ENCODE results near the gene DTNB.

The DTNB gene

DNA sequence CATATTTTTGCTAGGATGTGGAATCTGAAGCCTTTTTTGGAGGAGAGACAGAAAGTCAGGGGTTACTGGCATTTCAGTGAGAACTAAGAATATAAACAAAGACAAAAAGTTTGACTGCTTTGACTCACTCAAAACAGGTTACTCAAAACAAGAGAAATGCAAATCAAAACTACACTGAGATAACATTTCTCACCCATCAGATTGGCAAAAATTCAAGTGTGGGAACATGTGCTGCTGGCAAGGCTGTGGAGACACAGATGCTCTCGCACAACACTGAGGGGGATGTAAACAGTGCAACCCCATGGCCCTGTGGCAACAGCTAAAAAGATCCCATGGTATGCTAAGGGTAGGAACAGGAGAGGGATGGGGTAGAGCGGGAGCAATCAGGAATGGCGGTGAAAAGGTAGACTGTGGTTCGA, 86.6 kb downstream of the DTNB start:
- Histone ChIP-seq H3K27ac (no peak overlapping the region), H3K36me3 (ENCODE audit: insufficient read depth, low read length) (no peaks in the 10 kb centered on the region)

DNA sequence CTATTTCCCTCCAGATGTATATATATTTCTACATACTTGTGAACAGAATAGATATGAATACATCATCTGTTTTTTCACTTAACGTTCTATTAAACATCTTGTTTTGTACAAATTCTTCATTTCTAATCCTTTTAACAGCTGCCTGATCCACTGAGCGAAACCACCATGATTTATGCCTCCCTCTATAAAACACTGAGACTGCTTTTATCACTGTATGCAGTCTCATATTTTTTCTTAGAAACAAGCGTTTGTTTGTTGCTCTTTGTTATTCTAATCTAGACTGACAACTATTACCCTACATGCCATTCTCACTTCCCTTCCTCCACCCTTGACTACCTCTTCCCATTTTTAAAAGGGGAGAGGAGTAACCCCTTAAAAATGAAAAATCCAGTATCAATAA, 88.2 kb downstream of the DTNB start:
- no peak overlapping the region for H3K4me3 ChIP-seq
- peak overlapping the region; percentile 40 for H3K27ac ChIP-seq
- TF ChIP-seq FOXP2 (optimal IDR thresholded peaks at IDR 0.05; ENCODE audit: control extremely low read depth, extremely low read length, insufficient read depth) (no peak), POLR2AphosphoS5 (IDR thresholded peaks at IDR 0.05; ENCODE audit: borderline replicate concordance, low read depth, low read length) (no peak), EZH2 (IDR thresholded peaks at IDR 0.05) (no peak)
- no peak for DNase-seq (ENCODE audit: low read depth, low spot score)
- H3K9ac ChIP-seq (ENCODE audit: insufficient read length), result no peak overlapping the region
- H3K9me3 ChIP-seq (ENCODE audit: low read depth, low read length), result no peaks in the 10 kb centered on the region
- H3K36me3 ChIP-seq (ENCODE audit: insufficient read depth, low read length), result no peaks in the 10 kb centered on the region

More for the DNA sequence above, 86.6 kb downstream of the DTNB start:
- no peak overlapping the region for H3K4me3 ChIP-seq
- no peaks in the 10 kb centered on the region for H3K9me3 ChIP-seq (ENCODE audit: low read depth, low read length)
- DNase-seq (ENCODE audit: low read depth, low spot score), result no peak
- H3K9ac ChIP-seq (ENCODE audit: insufficient read length), result no peak overlapping the region
- TF ChIP-seq POLR2AphosphoS5 (IDR thresholded peaks at IDR 0.05; ENCODE audit: borderline replicate concordance, low read depth, low read length) (no peak), FOXP2 (optimal IDR thresholded peaks at IDR 0.05; ENCODE audit: control extremely low read depth, extremely low read length, insufficient read depth) (peak; percentile 42)

- Histone ChIP-seq H3K4me3 (no peak overlapping the region), H3K9me3 (ENCODE audit: low read depth, low read length) (no peaks in the 10 kb centered on the region), H3K9ac (ENCODE audit: insufficient read length) (no peak overlapping the region), H3K36me3 (ENCODE audit: insufficient read depth, low read length) (no peaks in the 10 kb centered on the region), H3K27ac (no peak overlapping the region)
- no peak for DNase-seq (ENCODE audit: low read depth, low spot score)
- no peak for TF ChIP-seq EZH2 (IDR thresholded peaks at IDR 0.05)
- no peak for TF ChIP-seq POLR2AphosphoS5 (IDR thresholded peaks at IDR 0.05; ENCODE audit: borderline replicate concordance, low read depth, low read length)
- TF ChIP-seq FOXP2 (optimal IDR thresholded peaks at IDR 0.05; ENCODE audit: control extremely low read depth, extremely low read length, insufficient read depth), result no peak
Measured at GRCh38 chr2:25582077-25582830, 91.1 kb downstream of the DTNB start.

DNA sequence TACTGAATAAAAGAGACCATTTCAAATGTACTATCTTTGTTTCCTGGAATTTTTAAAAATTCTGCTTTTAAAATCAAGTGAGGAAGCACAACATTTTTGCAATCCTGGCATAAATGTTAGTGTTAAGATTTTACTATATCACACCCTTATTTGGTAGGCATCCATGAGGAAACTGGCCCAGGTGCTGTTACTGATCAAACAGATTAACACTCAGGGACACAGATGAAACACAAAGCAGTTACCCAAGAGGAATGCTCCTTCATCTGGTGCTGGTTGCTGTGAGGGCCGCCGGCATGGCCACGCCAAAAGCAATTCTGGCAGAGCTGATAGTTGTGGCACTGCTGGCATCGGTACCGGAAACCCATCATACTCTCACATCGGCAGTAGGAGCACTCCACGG, 96.8 kb downstream of the DTNB start:
- Histone ChIP-seq H3K4me3 (no peak overlapping the region), H3K9me3 (ENCODE audit: low read depth, low read length) (no peaks in the 10 kb centered on the region), H3K36me3 (ENCODE audit: insufficient read depth, low read length) (0 out of 2 replicates have a peak, but pooled peaks cover 3% of the 10 kb centered on the region), H3K27ac (no peak overlapping the region), H3K9ac (ENCODE audit: insufficient read length) (no peak overlapping the region)
- TF ChIP-seq FOXP2 (optimal IDR thresholded peaks at IDR 0.05; ENCODE audit: control extremely low read depth, extremely low read length, insufficient read depth), result no peak
- TF ChIP-seq EZH2 (IDR thresholded peaks at IDR 0.05), result no peak
- TF ChIP-seq POLR2AphosphoS5 (IDR thresholded peaks at IDR 0.05; ENCODE audit: borderline replicate concordance, low read depth, low read length), result no peak
- no peak for DNase-seq (ENCODE audit: low read depth, low spot score)

DNA sequence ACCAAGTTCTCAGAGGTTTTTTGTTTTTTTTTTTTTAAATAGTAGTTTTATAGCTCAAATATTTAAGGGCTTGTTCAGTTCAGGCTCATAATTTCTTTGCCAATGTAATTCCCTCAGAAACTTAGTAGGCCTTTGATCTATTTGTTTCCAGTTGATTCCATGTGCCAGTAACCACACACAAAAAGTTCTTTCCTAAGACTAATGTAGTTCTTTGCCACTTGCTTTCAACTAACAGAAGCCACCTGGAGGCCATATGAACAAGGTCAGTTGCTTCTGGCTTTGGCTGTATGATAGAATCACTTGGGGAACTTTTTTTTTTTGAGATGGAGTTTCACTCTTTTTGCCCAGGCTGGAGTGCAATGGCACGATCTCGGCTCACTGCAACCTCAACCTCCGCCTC, 100.7 kb downstream of the DTNB start:
- Histone ChIP-seq H3K27ac (no peak overlapping the region), H3K9me3 (ENCODE audit: low read depth, low read length) (no peaks in the 10 kb centered on the region)

DNA sequence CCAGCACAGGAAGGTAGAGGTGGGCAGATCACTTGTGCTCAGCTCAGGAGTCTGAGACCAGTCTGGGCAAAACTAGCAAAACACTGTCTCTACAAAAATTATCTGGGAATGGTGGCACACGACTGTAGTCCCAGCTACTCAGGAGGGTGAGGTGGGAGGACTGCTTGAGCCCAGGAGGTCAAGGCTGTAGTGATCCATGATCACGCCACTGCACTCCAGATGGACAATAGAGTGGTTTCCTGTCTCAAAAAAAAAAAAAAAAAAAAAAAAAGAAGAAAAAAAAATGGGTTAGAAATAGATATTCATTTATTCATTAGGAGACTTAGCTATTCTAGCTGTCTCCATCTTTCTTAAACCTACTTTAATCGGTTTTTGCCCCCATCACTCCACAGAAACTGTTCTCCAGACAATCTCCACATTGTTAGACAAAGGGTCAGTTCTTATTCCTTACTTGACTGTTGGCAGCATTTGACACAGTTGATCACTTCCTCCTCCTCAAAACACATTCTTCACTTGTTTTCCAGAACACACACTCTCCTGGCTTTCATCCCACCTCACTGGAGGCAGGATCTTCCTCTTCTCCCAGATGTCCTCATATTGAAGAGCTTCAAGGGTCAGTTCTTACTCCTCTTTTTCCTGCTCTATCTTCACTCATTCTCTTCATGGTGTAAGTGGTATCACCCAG, 103.1 kb downstream of the DTNB start:
- Histone ChIP-seq H3K27ac (no peak overlapping the region), H3K36me3 (ENCODE audit: insufficient read depth, low read length) (no peaks in the 10 kb centered on the region), H3K4me3 (no peak overlapping the region), H3K9ac (ENCODE audit: insufficient read length) (no peak overlapping the region), H3K9me3 (ENCODE audit: low read depth, low read length) (no peaks in the 10 kb centered on the region)
- no peak for TF ChIP-seq EZH2 (IDR thresholded peaks at IDR 0.05)
- no peak for TF ChIP-seq POLR2AphosphoS5 (IDR thresholded peaks at IDR 0.05; ENCODE audit: borderline replicate concordance, low read depth, low read length)
- TF ChIP-seq FOXP2 (optimal IDR thresholded peaks at IDR 0.05; ENCODE audit: control extremely low read depth, extremely low read length, insufficient read depth), result no peak
- no peak for DNase-seq (ENCODE audit: low read depth, low spot score)

More for the DNA sequence above, 100.7 kb downstream of the DTNB start:
- no peak for TF ChIP-seq POLR2AphosphoS5 (IDR thresholded peaks at IDR 0.05; ENCODE audit: borderline replicate concordance, low read depth, low read length)
- no peak for TF ChIP-seq EZH2 (IDR thresholded peaks at IDR 0.05)
- no peak for TF ChIP-seq FOXP2 (optimal IDR thresholded peaks at IDR 0.05; ENCODE audit: control extremely low read depth, extremely low read length, insufficient read depth)
- Histone ChIP-seq H3K36me3 (ENCODE audit: insufficient read depth, low read length) (0 out of 2 replicates have a peak, but pooled peaks cover 3% of the 10 kb centered on the region), H3K9ac (ENCODE audit: insufficient read length) (no peak overlapping the region), H3K4me3 (no peak overlapping the region)
- DNase-seq (ENCODE audit: low read depth, low spot score), result no peak

- no peak for TF ChIP-seq FOXP2 (optimal IDR thresholded peaks at IDR 0.05; ENCODE audit: control extremely low read depth, extremely low read length, insufficient read depth)
- TF ChIP-seq POLR2AphosphoS5 (IDR thresholded peaks at IDR 0.05; ENCODE audit: borderline replicate concordance, low read depth, low read length), result no peak
- no peak for TF ChIP-seq EZH2 (IDR thresholded peaks at IDR 0.05)
- H3K27ac ChIP-seq, result no peak overlapping the region
- H3K36me3 ChIP-seq (ENCODE audit: insufficient read depth, low read length), result no peaks in the 10 kb centered on the region
- no peak overlapping the region for H3K9ac ChIP-seq (ENCODE audit: insufficient read length)
- DNase-seq (ENCODE audit: low read depth, low spot score), result no peak
- H3K4me3 ChIP-seq, result no peak overlapping the region
- H3K9me3 ChIP-seq (ENCODE audit: low read depth, low read length), result no peaks in the 10 kb centered on the region
Measured at GRCh38 chr2:25567406-25567805, 106.0 kb downstream of the DTNB start.

DNA sequence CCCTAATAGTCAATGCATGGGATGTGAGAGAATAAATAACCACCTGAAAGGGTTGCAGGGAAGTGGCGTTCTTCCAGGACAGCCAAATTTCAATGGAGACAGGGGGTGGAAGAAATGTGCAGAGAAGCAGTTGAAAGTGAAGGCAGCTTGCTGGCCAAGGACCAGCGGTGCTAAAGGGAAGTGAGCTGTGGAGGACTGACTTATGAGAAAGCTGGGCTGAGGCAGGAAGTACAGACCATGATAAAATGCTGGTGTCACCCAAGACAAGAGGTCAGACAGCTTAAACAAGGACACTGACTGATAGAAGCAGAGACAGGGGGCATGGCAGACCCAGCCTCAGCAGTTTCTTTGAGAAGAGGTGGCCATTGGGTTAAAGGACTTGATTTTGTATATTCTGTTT, 106.7 kb downstream of the DTNB start:
- no peaks in the 10 kb centered on the region for H3K36me3 ChIP-seq (ENCODE audit: insufficient read depth, low read length)
- DNase-seq (ENCODE audit: low read depth, low spot score), result no peak
- H3K27ac ChIP-seq, result no peak overlapping the region
- H3K9me3 ChIP-seq (ENCODE audit: low read depth, low read length), result no peaks in the 10 kb centered on the region
- H3K4me3 ChIP-seq, result no peak overlapping the region
- no peak overlapping the region for H3K9ac ChIP-seq (ENCODE audit: insufficient read length)
- no peak for TF ChIP-seq FOXP2 (optimal IDR thresholded peaks at IDR 0.05; ENCODE audit: control extremely low read depth, extremely low read length, insufficient read depth)
- no peak for TF ChIP-seq POLR2AphosphoS5 (IDR thresholded peaks at IDR 0.05; ENCODE audit: borderline replicate concordance, low read depth, low read length)
- no peak for TF ChIP-seq EZH2 (IDR thresholded peaks at IDR 0.05)
